GM12892 (cell line): ENCODE data around the gene TSEN54.

Experiments used
- POLR2AphosphoS5 ChIP-seq: IDR thresholded peaks from 2 replicates; pipeline ENCODE4 v1.6.1; 2011; ENCODE audit warnings: low read depth, low read length, control low read depth
- TAF1 ChIP-seq: IDR thresholded peaks from 2 replicates; pipeline ENCODE4 v1.6.1; 2011; ENCODE audit warnings: low read depth, mild to moderate bottlenecking, control low read depth, low read length, borderline replicate concordance

DNA sequence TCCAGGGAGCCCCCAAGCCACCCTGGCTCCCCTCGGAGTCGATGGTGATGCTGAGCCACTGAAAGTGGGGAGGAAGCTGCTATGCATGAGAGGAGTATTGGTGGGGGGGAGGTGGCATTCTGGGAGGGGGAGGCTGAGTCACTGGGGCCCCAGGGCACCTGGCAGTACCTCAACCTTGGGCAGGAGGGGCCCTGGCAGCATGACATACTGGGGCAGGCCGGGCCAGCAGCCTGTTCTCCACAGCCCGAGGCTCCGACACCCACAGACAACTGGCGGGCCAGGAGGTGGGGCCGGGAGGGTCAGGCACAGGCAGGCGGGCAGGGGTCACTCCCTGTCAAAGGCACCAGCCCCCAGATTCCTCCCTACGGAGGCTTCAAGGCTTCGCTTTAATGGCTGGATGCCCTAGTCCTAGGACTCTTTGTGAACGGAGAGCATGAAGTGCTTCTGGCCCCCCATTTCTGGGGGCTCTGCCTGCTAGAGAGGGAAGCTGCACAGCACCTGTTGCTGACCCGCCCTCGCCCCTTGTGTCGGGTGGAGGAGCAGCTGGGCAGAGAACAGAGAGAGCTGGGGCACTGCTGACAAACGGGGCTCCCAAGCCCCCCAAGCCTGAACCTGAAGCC lies 1.9 kb upstream of the TSEN54 start:
- TF ChIP-seq POLR2AphosphoS5 (no peak), TAF1 (no peak)
